Mucosa of descending colon (tissue), 3 donors: ENCODE results near the gene WDR59. TPM values are rescaled to one million over a fixed set of nuclear protein-coding genes. Genes with fewer than 3 reads are reported as not detected.
A peak's percentile ranks its signal among the peaks of the same experiment; 100 is the strongest.

Source experiments
- ATAC-seq: fragments of 200-7000 bp; cut with Tn5 transposase; one replicate; pipeline ENCODE4 v1.9.1; 2020; ENCODE audit warnings: mild to moderate bottlenecking, moderate library complexity
- DNase-seq, 3 donors: peaks; one replicate each; pipeline ENCODE4 v3.0.0-alpha.2; 2020
- H3K36me3 ChIP-seq: fragments of 200-600 bp; one replicate; pipeline ENCODE4 v1.8.0; 2021; ENCODE audit warnings: low read depth, mild to moderate bottlenecking
- H3K4me1 ChIP-seq: fragments of 200-600 bp; one replicate; pipeline ENCODE4 v1.8.0; 2021; ENCODE audit warnings: low read depth, mild to moderate bottlenecking
- H3K4me3 ChIP-seq: fragments of 200-600 bp; one replicate; pipeline ENCODE4 v1.8.0; 2021; ENCODE audit warnings: mild to moderate bottlenecking
- H3K9me3 ChIP-seq: fragments of 200-600 bp; one replicate; pipeline ENCODE4 v1.8.0; 2021; ENCODE audit warnings: mild to moderate bottlenecking
- intact Hi-C, 2 donors: fragments of 100-400 bp; cut with DNase I in 1 of 2; cut with micrococcal nuclease in 1 of 2; formaldehyde crosslinking; loops; one replicate each; pipeline versions ENCODE4 v1.11.0 to v1.11.1; 2022; cut with DNase I, micrococcal nuclease
- total RNA-seq, 3 donors: library from RNA; stranded (reverse); fragmentation: NEBNext Ultra II Directional in 2 of 3; extraction: Animal tissue kit (Norgen Biotek cat#: 25700) in 2 of 3; gene quantifications; one replicate each; pipeline versions ENCODE4 v1.2.1 to v1.2.4, GENCODE V29; 2021 to 2023
- TF ChIP-seq, protein P1 (sequence below): fragments of 200-600 bp; IDR thresholded peaks from one replicate; pipeline ENCODE4 v1.8.0; 2022; ENCODE audit warnings: antibody characterized with exemption, mild to moderate bottlenecking
- donor health status: DM: no; HTN: no; CAD: no; lungs with moderate emphysema.
- donor health status: DM: no; HTN: no; CAD: no.
- donor health status: DM: no; HTN: yes; CAD: no.

Gene WDR59
- total RNA-seq, 3 donors from 2014 or later, result 47.3 to 74.9 (median 70.1) TPM

DNA sequence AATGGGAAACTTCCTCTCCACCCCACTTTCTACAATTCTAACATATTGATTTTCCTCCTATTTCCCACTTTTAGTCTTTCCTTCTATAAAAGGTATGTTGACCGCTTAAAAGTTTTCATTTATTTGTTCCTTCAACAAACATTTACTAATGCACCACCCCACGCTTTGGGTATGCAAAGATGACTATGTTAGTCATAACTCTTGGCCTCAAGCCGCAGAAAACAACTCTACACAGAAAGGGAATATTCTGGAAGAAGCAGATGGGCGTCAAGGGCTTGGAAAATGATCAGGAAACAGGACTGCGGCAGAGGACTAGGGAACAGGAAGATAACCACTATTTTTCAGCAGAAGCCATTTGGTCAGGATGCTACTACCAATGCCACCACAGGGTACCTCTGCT, 153.5 kb downstream of the WDR59 start:
- Histone ChIP-seq H3K4me3 (no peak overlapping the region), H3K9me3 (no peaks in the 10 kb centered on the region), H3K4me1 (no peaks in the 10 kb centered on the region), H3K36me3 (no peaks in the 10 kb centered on the region)
- intact Hi-C loops, result no loop called here
- TF ChIP-seq, protein P1, sequence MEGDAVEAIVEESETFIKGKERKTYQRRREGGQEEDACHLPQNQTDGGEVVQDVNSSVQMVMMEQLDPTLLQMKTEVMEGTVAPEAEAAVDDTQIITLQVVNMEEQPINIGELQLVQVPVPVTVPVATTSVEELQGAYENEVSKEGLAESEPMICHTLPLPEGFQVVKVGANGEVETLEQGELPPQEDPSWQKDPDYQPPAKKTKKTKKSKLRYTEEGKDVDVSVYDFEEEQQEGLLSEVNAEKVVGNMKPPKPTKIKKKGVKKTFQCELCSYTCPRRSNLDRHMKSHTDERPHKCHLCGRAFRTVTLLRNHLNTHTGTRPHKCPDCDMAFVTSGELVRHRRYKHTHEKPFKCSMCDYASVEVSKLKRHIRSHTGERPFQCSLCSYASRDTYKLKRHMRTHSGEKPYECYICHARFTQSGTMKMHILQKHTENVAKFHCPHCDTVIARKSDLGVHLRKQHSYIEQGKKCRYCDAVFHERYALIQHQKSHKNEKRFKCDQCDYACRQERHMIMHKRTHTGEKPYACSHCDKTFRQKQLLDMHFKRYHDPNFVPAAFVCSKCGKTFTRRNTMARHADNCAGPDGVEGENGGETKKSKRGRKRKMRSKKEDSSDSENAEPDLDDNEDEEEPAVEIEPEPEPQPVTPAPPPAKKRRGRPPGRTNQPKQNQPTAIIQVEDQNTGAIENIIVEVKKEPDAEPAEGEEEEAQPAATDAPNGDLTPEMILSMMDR, result no peak
- DNase-seq (no peak), ATAC-seq (no peak)

DNA sequence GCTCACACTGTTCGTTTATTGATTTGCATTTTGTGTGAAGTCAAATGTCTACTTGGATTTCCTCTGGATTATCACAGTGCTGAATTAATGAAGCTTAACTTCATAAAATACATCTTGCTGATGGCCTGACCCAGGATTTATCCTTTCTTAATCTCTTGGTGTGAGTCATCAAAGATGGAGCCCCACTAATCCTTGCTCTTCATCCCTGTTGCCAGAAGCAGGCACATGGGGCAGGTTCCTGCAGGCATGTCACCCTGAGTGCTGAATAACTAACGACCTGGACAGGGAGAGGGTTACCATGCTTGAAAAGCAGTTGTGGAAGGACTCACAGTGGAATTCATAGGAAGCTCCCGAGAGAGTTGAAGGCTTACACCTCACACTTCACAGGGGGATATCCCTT, 154.3 kb downstream of the WDR59 start:
- intact Hi-C loops, result no loop called here
- no peaks in the 10 kb centered on the region for H3K9me3 ChIP-seq
- no peak overlapping the region for H3K4me3 ChIP-seq
- TF ChIP-seq, protein P1, result no peak
- H3K4me1 ChIP-seq, result no peaks in the 10 kb centered on the region
- no peak for DNase-seq
- no peak for ATAC-seq
- no peaks in the 10 kb centered on the region for H3K36me3 ChIP-seq

DNA sequence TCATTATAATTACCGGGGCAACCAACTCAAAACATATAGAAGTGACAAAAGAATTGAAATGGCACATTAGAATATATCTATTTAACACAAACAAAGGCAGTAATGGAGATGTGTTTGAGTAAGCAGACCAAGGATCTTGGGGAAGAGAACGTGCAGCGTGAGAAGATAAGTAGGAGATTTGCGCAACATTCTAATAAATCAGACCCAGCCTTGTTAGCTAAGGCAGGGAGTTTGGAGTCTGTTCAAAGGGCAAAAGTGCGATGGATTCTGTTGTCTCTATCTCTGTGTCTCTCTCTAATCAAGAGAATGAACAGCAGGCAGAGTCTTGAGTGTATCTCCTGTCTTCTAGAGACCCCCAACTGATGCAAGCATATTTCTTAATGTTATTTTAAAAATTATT, 155.3 kb downstream of the WDR59 start:
- Histone ChIP-seq H3K9me3 (no peaks in the 10 kb centered on the region), H3K4me3 (no peak overlapping the region), H3K4me1 (no peaks in the 10 kb centered on the region), H3K36me3 (no peaks in the 10 kb centered on the region)
- DNase-seq (no peak), ATAC-seq (peak; percentile 58)
- TF ChIP-seq, protein P1, result no peak
- intact Hi-C loops, result no loop called here

DNA sequence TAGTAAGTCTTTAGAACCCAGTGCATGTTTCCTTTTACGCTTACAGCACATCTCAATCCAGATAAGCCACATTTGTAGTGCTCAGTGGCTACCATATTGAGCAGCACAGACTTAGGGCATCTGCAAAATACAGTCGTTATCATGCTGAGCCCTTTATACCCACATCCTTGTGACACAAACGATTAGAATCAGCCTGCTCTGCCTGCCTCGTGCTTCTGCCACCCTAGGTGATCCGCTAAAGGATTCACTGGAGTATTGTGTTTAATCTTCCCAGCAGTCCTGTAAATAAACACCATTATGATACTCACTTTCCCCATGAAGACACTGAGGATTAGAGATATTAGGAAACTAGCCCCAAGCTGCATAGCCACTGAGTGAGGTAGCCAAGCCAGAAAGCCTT, 159.0 kb downstream of the WDR59 start:
- no peak for DNase-seq
- TF ChIP-seq, protein P1, result no peak
- H3K4me3 ChIP-seq, result no peak overlapping the region
- H3K9me3 ChIP-seq, result no peaks in the 10 kb centered on the region
- H3K4me1 ChIP-seq, result no peaks in the 10 kb centered on the region
- H3K36me3 ChIP-seq, result no peaks in the 10 kb centered on the region
- intact Hi-C loops, result no loop called here
- ATAC-seq, result no peak

DNA sequence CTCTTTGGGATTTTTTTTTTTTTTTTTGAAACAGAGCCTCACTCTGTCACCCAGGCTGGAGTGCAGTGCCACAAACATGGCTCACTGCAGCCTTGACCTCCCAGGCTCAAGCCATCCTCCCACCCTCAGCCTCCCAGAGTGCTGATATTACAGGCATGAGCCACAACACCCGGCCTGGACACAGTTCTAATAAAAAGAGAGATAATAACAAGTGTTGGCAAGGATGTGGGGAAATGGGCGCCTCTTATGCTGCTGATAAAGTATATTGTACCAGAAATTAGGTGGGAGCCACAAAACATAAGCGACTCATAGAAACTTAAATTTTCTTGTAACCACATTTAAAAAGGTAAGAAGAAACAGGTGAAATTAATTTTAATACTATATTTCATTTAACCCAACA, 159.9 kb downstream of the WDR59 start:
- TF ChIP-seq, protein P1, result no peak
- Histone ChIP-seq H3K36me3 (no peaks in the 10 kb centered on the region), H3K4me1 (no peaks in the 10 kb centered on the region), H3K9me3 (no peaks in the 10 kb centered on the region), H3K4me3 (no peak overlapping the region)
- intact Hi-C loops, result no loop called here
- ATAC-seq (no peak), DNase-seq (no peak)

Other genes with a start within 250 kb of the WDR59 start
- gene FA2H, start 210.3 kb downstream of the WDR59 start, total RNA-seq, result 10 to 100 TPM; 17.3 to 60.0 (median 44.0) TPM
- gene ZNRF1, start 13.9 kb upstream of the WDR59 start, total RNA-seq, result 10 to 100 TPM; 29.9 to 42.7 (median 39.3) TPM
- gene LDHD, start 131.7 kb upstream of the WDR59 start, total RNA-seq, result 100 to 1,000 TPM in 1 of 3 donors, 10 to 100 TPM in 2; 52.6 to 132 (median 67.2) TPM
- gene ZFP1, start 163.4 kb upstream of the WDR59 start, total RNA-seq, result 10 to 100 TPM in 1 of 3 donors, 1 to 10 TPM in 2; 5.6 to 17.0 (median 6.9) TPM
- gene CTRB2, start 222.0 kb upstream of the WDR59 start, total RNA-seq, result not detected
- under 1 TPM in 2 of 3 donors, not detected in 1; 0.67 to 0.76 TPM for gene CTRB1, start 233.9 kb upstream of the WDR59 start, total RNA-seq